ENCODE measurements around the gene PMEPA1.

PMEPA1 gene

GRCh38 chr20:57612436-57612835, 97.4 kb downstream of the PMEPA1 start:
- TF ChIP-seq CTCF (conservative IDR thresholded peaks at IDR 0.05) = no peak
- TF ChIP-seq ZFX (IDR thresholded peaks at IDR 0.05) = no peak
- H3K27ac ChIP-seq = no peak overlapping the region

GRCh38 chr20:57611586-57612311, 98.1 kb downstream of the PMEPA1 start:
- TF ChIP-seq ZFX (IDR thresholded peaks at IDR 0.05) (no peak), CTCF (conservative IDR thresholded peaks at IDR 0.05) (no peak)
- H3K27ac ChIP-seq = no peak overlapping the region

GRCh38 chr20:57610261-57610952, 99.4 kb downstream of the PMEPA1 start:
- H3K27ac ChIP-seq = no peak overlapping the region
- TF ChIP-seq CTCF (conservative IDR thresholded peaks at IDR 0.05) (no peak), ZFX (IDR thresholded peaks at IDR 0.05) (no peak)

GRCh38 chr20:57609842-57610167, 100.0 kb downstream of the PMEPA1 start:
- TF ChIP-seq ZFX (IDR thresholded peaks at IDR 0.05) (no peak), CTCF (conservative IDR thresholded peaks at IDR 0.05) (no peak)
- H3K27ac ChIP-seq = no peak overlapping the region

GRCh38 chr20:57609086-57609841, 100.6 kb downstream of the PMEPA1 start:
- H3K27ac ChIP-seq = no peak overlapping the region
- TF ChIP-seq CTCF (conservative IDR thresholded peaks at IDR 0.05) (no peak), ZFX (IDR thresholded peaks at IDR 0.05) (no peak)

GRCh38 chr20:57608516-57608915, 101.3 kb downstream of the PMEPA1 start:
- H3K27ac ChIP-seq = no peak overlapping the region
- TF ChIP-seq ZFX (IDR thresholded peaks at IDR 0.05) = no peak

GRCh38 chr20:57605878-57606277, 103.9 kb downstream of the PMEPA1 start:
- TF ChIP-seq ZFX (IDR thresholded peaks at IDR 0.05) (no peak), CTCF (conservative IDR thresholded peaks at IDR 0.05) (no peak)
- no peak overlapping the region for H3K27ac ChIP-seq
